ENCODE measurements around the gene CHST8.

CHST8 gene

GRCh38 chr19:33675501-33676124 lies 53.9 kb downstream of the CHST8 start:
- no peak for DNase-seq (ENCODE audit: extremely low read depth, low read depth)
- no peak for TF ChIP-seq CTCF (IDR thresholded peaks at IDR 0.05; ENCODE audit: low read depth, low read length)

GRCh38 chr19:33676999-33677665 lies 55.4 kb downstream of the CHST8 start:
- no peak for DNase-seq (ENCODE audit: extremely low read depth, low read depth)
- TF ChIP-seq CTCF (IDR thresholded peaks at IDR 0.05; ENCODE audit: low read depth, low read length) = no peak

GRCh38 chr19:33677745-33678426 lies 56.1 kb downstream of the CHST8 start:
- DNase-seq (ENCODE audit: extremely low read depth, low read depth) = no peak

GRCh38 chr19:33678796-33679585 lies 57.2 kb downstream of the CHST8 start:
- TF ChIP-seq CTCF (IDR thresholded peaks at IDR 0.05; ENCODE audit: low read depth, low read length) = no peak

More at GRCh38 chr19:33677745-33678426, 56.1 kb downstream of the CHST8 start:
- TF ChIP-seq CTCF (IDR thresholded peaks at IDR 0.05; ENCODE audit: low read depth, low read length) = no peak

GRCh38 chr19:33679696-33680095 lies 57.9 kb downstream of the CHST8 start:
- no peak for TF ChIP-seq CTCF (IDR thresholded peaks at IDR 0.05; ENCODE audit: low read depth, low read length)
- DNase-seq (ENCODE audit: extremely low read depth, low read depth) = no peak

More at GRCh38 chr19:33678796-33679585, 57.2 kb downstream of the CHST8 start:
- DNase-seq (ENCODE audit: extremely low read depth, low read depth) = no peak

GRCh38 chr19:33681081-33681680 lies 59.4 kb downstream of the CHST8 start:
- TF ChIP-seq CTCF (IDR thresholded peaks at IDR 0.05; ENCODE audit: low read depth, low read length) = no peak
- no peak for DNase-seq (ENCODE audit: extremely low read depth, low read depth)
